NCI-H2107 (cell line): ENCODE measurements around the gene AP1S2.

Source experiments
- DNase-seq: peaks from one replicate; lab custom pipeline; 2025; lab: John Stamatoyannopoulos, UW

Gene AP1S2

GRCh38 chrX:15804563-15804962 is 50.0 kb downstream of the AP1S2 start:
- DNase-seq: no peak

- no peak for DNase-seq
These were observed 56.9 kb downstream of the AP1S2 start for GRCh38 chrX:15797707-15798106.

DNA sequence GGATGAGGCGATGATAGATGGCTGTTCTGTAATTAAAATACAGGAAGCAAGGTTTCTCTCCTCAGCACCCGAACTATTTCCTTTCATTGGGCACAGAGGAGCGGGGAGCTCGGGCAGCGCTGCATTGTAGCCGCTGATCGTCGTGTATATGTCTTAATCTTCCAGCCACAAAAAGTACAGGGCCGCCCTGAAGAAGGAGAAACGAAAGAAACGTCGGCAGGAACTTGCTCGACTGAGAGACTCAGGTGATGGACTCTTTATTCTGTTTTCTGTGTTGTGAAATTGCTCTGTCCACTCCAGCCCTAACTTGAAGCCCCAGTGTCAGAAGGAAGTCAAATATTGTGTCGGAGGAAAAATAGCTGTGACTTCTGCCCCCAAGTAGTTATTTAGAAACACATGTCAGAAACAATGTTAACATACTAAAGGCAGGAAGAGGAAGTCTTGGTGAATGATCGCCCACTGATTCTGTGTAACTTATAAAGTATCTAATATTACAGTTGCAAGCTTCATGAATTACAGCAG is 63.8 kb downstream of the AP1S2 start:
- no peak for DNase-seq

DNA sequence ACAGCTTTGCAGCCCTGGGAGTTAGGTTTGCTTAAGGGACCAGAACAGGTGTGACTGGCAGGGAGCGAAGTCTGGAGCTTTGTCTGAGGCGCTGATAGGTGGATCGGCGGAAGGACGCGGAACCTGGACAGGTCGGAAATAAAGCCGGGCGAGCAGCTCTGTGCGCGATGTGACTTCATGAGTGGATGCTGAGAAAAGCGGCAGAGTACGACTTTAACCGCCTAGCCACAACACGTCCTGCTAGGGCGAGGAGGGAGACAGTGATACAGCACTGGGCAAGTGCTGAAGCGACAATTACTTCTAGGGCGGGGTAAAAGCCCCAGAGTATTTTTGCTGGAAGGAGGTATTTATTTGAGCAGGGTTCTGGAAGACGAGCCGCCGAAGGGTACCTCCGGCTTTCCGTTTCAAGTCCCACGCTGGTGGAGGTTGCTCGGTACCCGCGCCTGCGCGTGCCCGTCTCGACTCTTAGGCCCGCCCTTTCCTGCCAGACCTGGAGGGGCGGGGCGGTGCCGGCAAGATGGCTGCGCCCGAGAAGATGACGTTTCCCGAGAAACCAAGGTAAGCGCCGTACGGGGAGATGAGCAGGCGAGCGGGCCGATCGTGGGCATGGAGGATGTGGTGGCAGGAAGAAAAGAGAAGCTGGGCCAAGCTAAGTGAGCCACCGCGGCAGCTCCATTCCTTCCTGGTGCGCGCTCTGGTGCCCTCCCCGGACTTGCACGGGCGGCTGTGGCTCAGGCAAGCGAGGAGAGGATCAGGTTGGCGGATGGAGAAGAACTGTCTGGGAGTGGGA is 64.4 kb downstream of the AP1S2 start, which contains the start of gene ZRSR2:
TSS of gene ZRSR2 (plus strand) at position 506 of the 790 bp plus-strand sequence. CDS start at position 518, 12 bp downstream.
- DNase-seq: peak; percentile 55

DNA sequence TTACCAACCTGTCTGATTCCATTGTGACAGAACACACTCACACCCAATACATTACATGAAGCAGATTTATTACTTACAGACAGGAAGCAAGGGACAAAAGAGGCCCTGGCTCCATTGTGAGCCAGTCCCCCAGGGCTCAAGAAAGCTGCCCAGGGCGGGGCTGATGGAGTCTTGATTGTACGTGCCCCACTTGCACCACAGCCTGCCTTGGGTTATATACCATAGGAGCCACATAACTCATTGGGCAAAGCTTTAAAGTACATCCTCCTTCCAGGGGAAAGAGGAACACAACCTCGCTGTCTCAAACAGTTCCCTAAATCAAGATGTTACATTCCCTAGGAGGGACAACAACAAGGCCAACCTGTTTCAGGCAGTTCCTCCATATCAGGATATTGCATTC is 67.7 kb downstream of the AP1S2 start:
- no peak for DNase-seq

GRCh38 chrX:15785176-15785750 is 69.3 kb downstream of the AP1S2 start:
- DNase-seq: no peak

DNA sequence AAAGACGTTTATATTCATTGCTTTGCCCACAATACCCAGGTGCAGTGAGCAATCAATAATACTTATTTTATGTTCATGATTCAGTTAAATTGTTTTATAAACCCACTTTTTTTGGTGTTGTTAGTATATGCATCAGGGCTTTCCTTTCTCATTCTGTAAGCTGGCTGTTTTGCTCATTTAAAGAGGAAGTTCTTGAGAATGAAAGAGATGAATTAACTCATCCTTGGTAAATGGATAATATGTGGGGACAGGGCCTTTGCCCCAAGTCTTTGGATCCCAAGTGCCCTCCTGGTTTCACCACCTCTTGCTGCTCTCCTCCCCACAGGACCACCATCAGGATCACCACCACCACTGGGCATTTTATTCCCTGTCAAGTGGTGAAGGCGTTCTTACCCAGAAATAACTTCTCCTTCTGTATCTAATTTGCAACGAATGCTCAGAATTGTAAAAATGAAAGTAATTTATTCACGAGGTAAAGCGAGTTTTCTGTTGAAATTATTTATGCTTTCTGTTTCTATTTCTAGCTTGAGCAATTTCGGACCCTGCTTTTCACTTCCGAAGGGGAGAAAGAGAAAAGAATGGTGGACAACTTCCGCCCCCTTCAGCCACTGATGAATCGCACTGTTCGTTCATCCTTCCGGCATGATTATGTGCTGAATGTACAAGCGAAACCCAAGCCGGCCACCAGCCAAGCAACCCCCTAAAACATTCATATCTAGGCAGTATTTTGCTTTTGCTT is 72.5 kb downstream of the AP1S2 start:
- no peak for DNase-seq
